HTR-8/SVneo (cell line): Measurements from ENCODE around the gene CEP131.

Experiments
- DNase-seq: peaks from one replicate; pipeline ENCODE4 v3.0.0; 2011; ENCODE audit warnings: low spot score, mixed read lengths; ENCODE audit not compliant: insufficient read length
- FAIRE-seq: peaks from 2 replicates; lab custom pipeline; 2011; peaks lifted over from hg19 to GRCh38; lab: Jason Lieb, UNC

The CEP131 gene

DNA sequence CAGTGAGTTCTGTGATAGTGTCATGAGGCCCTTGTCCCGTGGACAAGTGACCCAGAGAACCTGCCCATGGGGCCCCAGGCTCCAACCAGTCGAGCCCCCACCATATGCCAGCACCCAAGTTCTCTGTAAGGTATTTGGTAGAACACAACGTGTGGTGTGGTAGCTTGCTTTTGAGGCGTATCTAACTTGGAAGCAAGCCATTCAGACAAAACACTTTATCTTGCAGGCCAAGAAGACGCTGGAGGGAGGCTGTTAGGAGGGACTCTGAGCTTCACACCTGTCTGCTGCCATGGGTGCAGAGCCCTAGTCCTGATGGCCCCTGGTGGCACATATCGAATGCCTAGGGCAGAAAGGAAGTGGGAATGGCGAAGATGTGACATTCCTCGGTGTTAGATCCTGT, 18.0 kb upstream of the CEP131 start:
- FAIRE-seq (peak; percentile 31), DNase-seq (no peak)

GRCh38 chr17:81239714-81240555, 17.2 kb upstream of the CEP131 start:
- DNase-seq, result no peak
- no peak for FAIRE-seq

GRCh38 chr17:81238815-81239713, 16.3 kb upstream of the CEP131 start, which contains the start of the genes NDUFAF8 and TEPSIN:
NDUFAF8 (plus strand) TSS chr17:81239318; CDS start chr17:81239364, 46 bp downstream.
TEPSIN (minus strand) TSS chr17:81239055; CDS start chr17:81239033, 22 bp downstream.
- peak; percentile 87 for FAIRE-seq
- DNase-seq, result peak; percentile 100

- FAIRE-seq (no peak), DNase-seq (no peak)
These were observed 15.7 kb upstream of the CEP131 start for GRCh38 chr17:81238490-81238814.

DNA sequence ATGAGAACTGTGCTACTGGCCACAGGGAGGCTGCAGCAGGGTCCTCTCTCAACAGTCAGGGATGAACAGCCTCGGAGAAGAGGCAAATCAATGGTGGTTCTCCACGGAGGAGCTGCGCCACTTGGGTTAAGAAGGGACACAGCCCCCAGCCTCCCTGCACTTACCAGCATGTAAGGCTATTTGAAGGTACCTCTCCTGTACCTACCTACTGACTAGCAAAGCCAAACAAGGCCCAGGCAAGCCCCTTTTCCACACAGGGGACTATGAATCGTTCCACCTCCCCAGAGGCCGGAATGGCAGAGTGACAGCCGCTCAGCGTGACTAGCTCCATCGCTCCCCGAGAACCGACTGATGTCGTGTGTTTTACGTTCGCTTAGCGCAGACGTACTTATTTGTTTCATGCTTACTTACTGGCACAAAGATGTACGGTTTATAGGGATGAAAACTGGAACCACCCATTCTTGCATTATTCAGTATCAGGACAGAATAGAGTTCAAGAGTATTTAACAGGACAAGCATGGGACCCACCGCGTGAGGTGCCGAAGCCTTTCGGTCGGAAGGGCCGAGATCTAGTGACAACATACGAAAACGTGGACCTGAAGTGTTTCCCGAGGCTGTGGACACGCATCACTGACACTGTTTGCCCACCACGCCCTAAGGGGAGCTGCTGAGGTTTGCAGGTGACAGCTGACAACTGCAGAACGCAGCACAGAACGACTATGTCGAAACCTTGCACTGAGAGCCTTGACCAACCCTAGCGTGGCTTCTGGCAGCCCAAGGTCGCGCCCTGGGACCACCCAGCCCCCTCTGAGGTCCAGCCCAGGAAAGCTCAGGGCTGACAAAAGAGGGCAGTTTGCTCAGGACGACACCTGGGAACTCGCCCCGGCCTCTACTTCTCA, 15.1 kb upstream of the CEP131 start:
- no peak for FAIRE-seq

DNA sequence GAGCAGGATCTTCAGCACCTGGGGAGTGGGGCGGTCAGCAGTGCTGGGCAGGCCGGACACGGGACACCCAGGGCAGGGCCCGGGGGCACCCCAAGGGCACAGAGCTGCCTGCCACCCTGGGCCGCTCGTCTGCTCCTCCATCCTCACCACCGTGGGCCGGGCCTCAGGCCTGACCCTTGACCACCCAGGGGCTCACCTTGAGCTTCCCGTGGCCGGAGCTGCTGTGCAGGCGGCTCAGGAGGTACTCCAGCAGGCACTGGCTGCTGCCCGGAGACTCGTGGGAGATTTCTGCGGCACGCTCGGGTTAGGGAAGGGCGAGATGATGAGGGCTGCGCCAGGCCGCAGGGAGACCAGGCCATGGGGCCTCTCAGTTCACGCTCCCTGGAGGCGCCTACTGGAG, 14.0 kb upstream of the CEP131 start:
- FAIRE-seq, result no peak
- no peak for DNase-seq

More for the DNA sequence above, 15.1 kb upstream of the CEP131 start:
- no peak for DNase-seq

DNA sequence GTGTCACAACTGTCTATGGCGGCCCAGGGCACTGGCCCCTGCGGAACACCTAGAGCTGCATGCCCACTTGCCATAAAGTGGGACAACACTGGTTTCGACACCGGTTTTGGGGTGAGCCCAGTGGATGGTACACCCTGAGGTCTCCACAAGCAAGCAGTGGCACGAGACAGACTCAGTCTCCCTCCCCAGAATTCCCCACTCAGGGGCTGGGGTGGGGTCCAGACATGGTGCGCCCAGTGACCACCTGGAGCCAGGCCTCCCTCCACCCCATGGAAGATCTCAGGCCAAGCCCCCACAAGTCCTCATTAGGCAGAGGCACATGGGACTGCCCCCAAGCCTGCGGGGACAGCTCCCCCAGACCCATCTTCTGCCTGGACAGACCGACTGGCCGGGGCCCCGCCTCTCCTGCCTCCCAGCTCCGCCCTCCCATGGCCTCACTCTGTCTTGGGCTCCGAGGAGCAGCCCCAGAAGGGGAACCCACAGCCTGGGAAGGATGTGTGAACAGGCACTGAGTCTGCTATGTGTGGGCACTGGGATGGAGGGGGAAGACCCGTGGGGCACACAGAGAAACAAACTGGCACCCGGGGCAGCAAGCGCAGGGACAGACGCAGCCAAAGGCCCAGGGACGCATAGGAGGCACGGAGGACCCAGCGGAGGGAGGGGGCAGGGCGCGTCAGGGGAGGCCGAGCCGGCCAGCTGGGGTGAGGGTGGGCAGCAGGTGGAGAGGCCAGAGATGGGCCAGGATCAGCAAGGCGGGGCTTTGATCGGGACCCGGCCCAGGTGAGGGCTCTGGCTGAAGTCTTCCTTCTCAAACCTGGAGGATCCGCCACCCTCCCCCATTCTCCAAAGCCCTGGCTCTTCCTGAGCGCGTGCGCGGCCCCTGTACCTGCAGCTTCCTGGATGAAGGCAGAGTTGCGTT, 13.3 kb upstream of the CEP131 start:
- DNase-seq (no peak), FAIRE-seq (no peak)

DNA sequence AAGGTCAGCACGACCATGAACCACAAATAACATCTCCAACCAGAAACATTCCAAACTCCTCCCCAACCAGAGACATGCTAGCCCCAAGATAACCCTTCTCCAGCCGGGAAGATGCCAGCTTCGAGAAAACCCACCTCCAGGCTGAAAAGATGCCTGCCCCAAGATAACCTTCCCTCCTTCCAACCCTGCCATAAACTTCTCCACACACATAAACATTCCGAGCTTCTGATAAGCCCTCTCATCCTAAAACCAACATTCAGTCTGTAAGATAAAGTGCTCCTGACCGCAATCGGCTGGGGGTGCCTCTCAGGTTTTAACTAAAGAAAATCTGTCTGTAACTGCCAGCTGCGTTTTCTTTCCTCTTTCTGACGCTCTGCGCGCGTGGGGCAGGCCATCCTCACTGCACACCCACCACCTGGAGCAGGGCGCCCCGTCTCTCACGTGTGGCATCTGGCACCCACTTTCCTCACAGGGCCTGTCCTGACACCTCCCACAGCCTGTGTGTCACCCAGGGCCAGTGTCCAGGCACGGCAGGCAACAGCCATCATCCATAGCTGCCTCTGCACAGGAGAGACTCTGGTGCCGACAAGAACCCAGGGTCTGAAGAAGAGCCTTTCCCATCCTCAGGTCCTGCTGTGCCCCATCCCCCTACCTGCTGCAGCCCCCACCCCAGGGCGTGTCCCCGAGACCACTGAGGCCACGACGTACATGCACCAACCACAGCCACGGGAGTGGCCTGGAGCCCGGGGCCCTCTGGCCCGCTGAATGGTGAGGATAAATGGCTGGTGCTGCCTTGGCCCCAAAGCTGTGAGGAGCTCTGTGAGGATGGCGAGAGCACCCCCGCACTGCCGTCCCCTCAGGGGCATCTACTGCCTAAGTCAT, 12.4 kb upstream of the CEP131 start:
- DNase-seq, result no peak
- FAIRE-seq, result no peak

DNA sequence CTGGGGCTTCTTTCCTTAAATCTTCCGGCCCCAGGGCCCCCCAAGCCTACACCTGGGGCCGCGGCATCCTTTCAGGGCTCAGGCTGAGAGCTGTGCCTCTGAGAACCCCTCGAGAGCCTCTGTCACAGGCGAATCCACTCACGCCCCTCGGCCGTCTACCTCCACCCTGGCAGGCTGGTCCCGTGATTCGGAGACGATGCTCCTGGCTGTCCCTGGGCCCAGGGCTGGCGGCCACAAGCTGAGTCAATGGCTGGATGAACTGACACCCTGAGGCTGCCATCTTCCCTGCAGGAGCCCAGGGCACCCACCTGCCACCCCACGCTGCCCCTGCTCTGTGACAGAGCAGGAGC, 11.7 kb upstream of the CEP131 start:
- FAIRE-seq (no peak), DNase-seq (no peak)

DNA sequence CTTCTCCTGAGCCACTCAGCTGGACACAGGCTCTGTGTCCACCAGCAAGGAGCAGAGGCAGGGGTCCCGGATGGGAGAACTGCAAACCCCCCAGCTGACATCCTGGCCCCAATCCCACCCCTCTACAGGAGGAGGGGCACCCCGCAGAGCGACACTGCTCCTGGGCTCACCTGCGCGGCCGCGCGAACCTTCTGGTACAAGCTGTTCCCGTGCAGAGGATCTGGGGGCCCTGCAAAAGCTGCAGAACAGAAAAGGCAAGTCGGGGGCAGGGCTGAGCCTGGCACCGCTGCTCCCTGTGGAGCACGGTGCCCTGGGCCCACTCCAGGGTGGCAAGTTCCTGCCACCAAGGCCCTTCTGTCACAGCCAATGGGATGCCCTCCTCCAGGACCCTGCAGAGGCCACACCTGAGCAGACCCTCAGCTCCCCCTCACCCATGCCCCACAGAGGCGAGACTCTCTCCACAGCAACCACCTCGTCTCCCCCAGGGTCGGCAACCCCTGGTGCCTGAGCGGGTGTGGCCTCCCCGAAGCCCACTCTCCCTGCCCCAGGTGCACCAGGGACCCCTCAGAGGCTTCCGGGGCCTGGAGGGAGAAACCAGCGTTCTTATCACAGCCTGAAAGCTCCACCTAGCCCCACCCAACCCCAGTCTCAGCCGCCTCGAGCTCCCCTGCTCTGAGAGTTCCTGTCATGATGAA, 11.2 kb upstream of the CEP131 start:
- FAIRE-seq, result no peak

GRCh38 chr17:81233316-81233715, 10.6 kb upstream of the CEP131 start:
- no peak for FAIRE-seq
- no peak for DNase-seq

More for the DNA sequence above, 11.2 kb upstream of the CEP131 start:
- DNase-seq, result no peak

GRCh38 chr17:81232616-81233241, 10.0 kb upstream of the CEP131 start:
- DNase-seq (no peak), FAIRE-seq (no peak)

- DNase-seq (no peak), FAIRE-seq (no peak)
These were observed 9.2 kb upstream of the CEP131 start for GRCh38 chr17:81231766-81232581.

DNA sequence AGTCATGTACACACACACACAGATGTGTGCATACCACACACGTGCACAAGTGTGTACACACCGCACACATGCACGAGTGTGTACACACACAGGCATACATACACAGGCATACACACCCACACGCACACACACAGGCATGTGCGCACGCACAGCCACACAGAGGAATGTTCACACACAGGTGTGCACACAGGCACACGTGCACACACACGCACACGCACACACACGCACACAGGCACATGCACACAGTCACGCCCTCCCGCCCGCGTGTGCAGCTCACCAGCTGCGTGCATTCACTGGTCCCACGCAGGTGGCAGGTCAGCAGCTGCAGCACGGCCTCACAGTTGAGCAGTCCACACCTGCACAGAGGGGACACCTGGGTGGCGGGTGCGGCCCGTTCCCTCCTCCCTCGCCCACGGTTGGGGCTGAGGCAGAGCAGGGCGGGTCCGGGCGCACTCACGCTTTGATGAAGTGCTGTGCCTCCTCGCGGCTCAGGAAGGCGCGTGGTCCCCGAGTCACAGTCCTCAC, 8.4 kb upstream of the CEP131 start:
- no peak for DNase-seq
- FAIRE-seq, result peak; percentile 98

DNA sequence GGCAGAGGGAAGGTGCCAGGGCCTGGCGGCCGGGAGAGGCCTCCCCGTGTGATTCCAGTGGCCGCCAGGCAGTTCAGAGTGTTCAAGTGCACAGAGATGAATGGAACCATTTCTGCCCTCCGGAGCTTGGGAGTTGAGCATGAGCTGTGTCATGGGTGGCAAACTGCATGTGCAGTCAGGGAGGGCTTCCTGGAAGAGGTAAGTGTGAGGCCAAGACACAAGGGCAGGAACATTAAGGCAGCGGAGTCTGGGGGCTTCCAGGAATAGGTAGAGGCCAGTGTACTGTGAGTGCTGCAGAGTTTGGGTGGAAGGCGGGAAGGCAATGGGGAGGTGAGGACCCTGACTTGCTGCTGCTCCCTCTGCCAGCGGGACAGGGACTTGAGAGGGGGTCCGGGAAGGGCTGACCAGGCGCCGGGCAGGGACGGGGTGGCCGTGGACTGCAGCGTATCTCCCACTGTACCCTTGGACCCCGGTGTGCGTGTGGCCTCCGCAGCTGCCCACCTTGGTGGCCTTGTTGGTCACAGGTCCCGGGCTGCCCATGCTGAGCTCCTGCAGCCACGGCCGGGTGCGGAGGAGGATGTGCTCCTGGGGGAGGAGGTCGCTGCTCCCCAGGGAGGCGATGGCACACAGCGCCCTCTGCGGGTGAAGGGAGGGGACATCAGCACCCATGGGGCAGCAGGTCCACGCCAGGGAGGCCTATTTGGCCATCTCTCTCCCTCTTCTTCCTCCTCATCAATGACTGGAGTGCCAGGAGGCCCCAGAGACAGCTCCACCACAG, 7.5 kb upstream of the CEP131 start:
- FAIRE-seq, result no peak
- no peak for DNase-seq

DNA sequence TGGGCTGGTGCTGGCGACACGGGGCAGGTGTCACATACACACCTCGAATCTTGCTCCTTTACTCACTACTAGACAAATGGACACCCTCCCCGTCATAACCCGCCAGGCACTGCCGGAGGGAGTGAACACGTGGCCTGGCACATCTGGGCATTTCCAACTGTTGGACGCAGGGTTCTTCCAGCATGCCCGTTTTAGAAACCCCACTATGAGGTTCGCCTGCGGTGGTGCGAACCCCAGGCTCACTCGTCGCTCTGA, 6.8 kb upstream of the CEP131 start:
- DNase-seq (no peak), FAIRE-seq (no peak)
